ENCODE measurements around the gene TSPOAP1. TPM values are rescaled to one million over a fixed set of nuclear protein-coding genes. Genes with fewer than 3 reads are reported as not detected.
"Not testable (repeated sequence)": the region's sequence is repeated elsewhere in the genome, so short reads cannot be mapped to it uniquely, and the experiment has no call there.

Gene TSPOAP1
- polyA plus RNA-seq, 6 donors from 2014 or later: 0.03 to 0.58 (median 0.38) TPM; not detected in 2

- no peak for ATAC-seq (ENCODE audit: low read depth in 2 of 2)
- Mint-ChIP-seq H3K4me1 (peaks cover 54 to 92% (median 69%) of the 10 kb centered on the region in 3 donors), H3K9me3 (no peaks in the 10 kb centered on the region), H3K4me3 (peak overlapping the region; percentile 83 to 96 (median 88)), H3K36me3 (peaks cover 6 to 11% of the 10 kb centered on the region in 2 donors), H3K27me3 (no peaks in the 10 kb centered on the region), H3K27ac (peak overlapping the region; percentile 97 to 100 (median 99))
- DNase-seq: no peak
Measured at GRCh38 chr17:58343131-58343530, 14.5 kb upstream of the TSPOAP1 start.

- H3K27me3 Mint-ChIP-seq: no peaks in the 10 kb centered on the region
- ATAC-seq (ENCODE audit: low read depth in 2 of 2) (no peak), DNase-seq (no peak)
- peak overlapping the region; percentile 97 to 100 (median 98) for H3K27ac Mint-ChIP-seq
- H3K36me3 Mint-ChIP-seq: peaks cover 6 to 11% of the 10 kb centered on the region in 2 donors
- H3K4me1 Mint-ChIP-seq: peaks cover 61 to 94% (median 79%) of the 10 kb centered on the region in 3 donors
- no peaks in the 10 kb centered on the region for H3K9me3 Mint-ChIP-seq
- peak overlapping the region; percentile 77 to 96 (median 86) for H3K4me3 Mint-ChIP-seq
Measured at GRCh38 chr17:58341861-58342475, 13.4 kb upstream of the TSPOAP1 start.

GRCh38 chr17:58341136-58341860, 12.7 kb upstream of the TSPOAP1 start:
- ATAC-seq (ENCODE audit: low read depth in 2 of 2); H3K27me3 Mint-ChIP-seq; H3K9me3 Mint-ChIP-seq; DNase-seq: not testable (repeated sequence)
- Mint-ChIP-seq H3K27ac (peak overlapping the region; percentile 97 to 100 (median 98)), H3K4me3 (peak overlapping the region; percentile 35 to 100 (median 91)), H3K4me1 (peaks cover 68 to 98% (median 86%) of the 10 kb centered on the region in 3 donors), H3K36me3 (peaks cover 6 to 11% of the 10 kb centered on the region in 2 donors)

GRCh38 chr17:58340405-58340876, 11.8 kb upstream of the TSPOAP1 start:
- H3K9me3 Mint-ChIP-seq: no peaks in the 10 kb centered on the region
- ATAC-seq (ENCODE audit: low read depth in 2 of 2) (no peak), DNase-seq (no peak)
- no peaks in the 10 kb centered on the region for H3K27me3 Mint-ChIP-seq
- H3K27ac Mint-ChIP-seq: peak overlapping the region; percentile 85 to 100 (median 100)
- peak overlapping the region; percentile 91 to 100 (median 100) for H3K4me3 Mint-ChIP-seq
- H3K4me1 Mint-ChIP-seq: peaks cover 75 to 98% (median 89%) of the 10 kb centered on the region in 3 donors
- peaks cover 6 to 9% of the 10 kb centered on the region in 2 donors for H3K36me3 Mint-ChIP-seq

- Mint-ChIP-seq H3K9me3 (no peaks in the 10 kb centered on the region), H3K4me3 (peak overlapping the region; percentile 91 to 100 (median 100)), H3K27ac (peak overlapping the region; percentile 93 to 100 (median 100)), H3K27me3 (no peaks in the 10 kb centered on the region), H3K36me3 (peaks cover 3 to 6% of the 10 kb centered on the region in 2 donors), H3K4me1 (peaks cover 72 to 98% (median 88%) of the 10 kb centered on the region in 3 donors)
- no peak for ATAC-seq (ENCODE audit: low read depth in 2 of 2)
- no peak for DNase-seq
Measured at GRCh38 chr17:58339755-58340404, 11.3 kb upstream of the TSPOAP1 start.

GRCh38 chr17:58338841-58339754, 10.5 kb upstream of the TSPOAP1 start:
- ATAC-seq (ENCODE audit: low read depth in 2 of 2): peak; percentile 7 to 8
- H3K9me3 Mint-ChIP-seq: no peaks in the 10 kb centered on the region
- no peaks in the 10 kb centered on the region for H3K27me3 Mint-ChIP-seq
- H3K36me3 Mint-ChIP-seq: peaks cover 0 to 6% of the 10 kb centered on the region in 2 donors
- DNase-seq: peak; percentile 73
- H3K4me1 Mint-ChIP-seq: peaks cover 72 to 98% (median 88%) of the 10 kb centered on the region in 3 donors
- peak overlapping the region; percentile 91 to 100 (median 100) for H3K4me3 Mint-ChIP-seq
- peak overlapping the region; percentile 99 to 100 (median 100) for H3K27ac Mint-ChIP-seq

- H3K27me3 Mint-ChIP-seq: no peaks in the 10 kb centered on the region
Measured at GRCh38 chr17:58338454-58338840, 9.9 kb upstream of the TSPOAP1 start.

GRCh38 chr17:58337600-58338453, 9.2 kb upstream of the TSPOAP1 start:
- H3K4me1 Mint-ChIP-seq: peaks cover 72 to 96% (median 88%) of the 10 kb centered on the region in 3 donors
- ATAC-seq (ENCODE audit: low read depth in 2 of 2) (peak; percentile 72 to 75), DNase-seq (peak; percentile 97)
- H3K4me3 Mint-ChIP-seq: peak overlapping the region; percentile 91 to 100 (median 100)
- H3K27ac Mint-ChIP-seq: peak overlapping the region; percentile 99 to 100 (median 100)
- H3K36me3 Mint-ChIP-seq: peaks cover 0 to 6% of the 10 kb centered on the region in 2 donors
- no peaks in the 10 kb centered on the region for H3K27me3 Mint-ChIP-seq
- H3K9me3 Mint-ChIP-seq: no peaks in the 10 kb centered on the region

More at GRCh38 chr17:58338454-58338840, 9.9 kb upstream of the TSPOAP1 start:
- ATAC-seq (ENCODE audit: low read depth in 2 of 2) (no peak), DNase-seq (no peak)
- Mint-ChIP-seq H3K9me3 (no peaks in the 10 kb centered on the region), H3K27ac (peak overlapping the region; percentile 99 to 100 (median 100)), H3K4me1 (peaks cover 72 to 98% (median 88%) of the 10 kb centered on the region in 3 donors), H3K36me3 (peaks cover 0 to 6% of the 10 kb centered on the region in 2 donors), H3K4me3 (peak overlapping the region; percentile 91 to 100 (median 100))

- Mint-ChIP-seq H3K9me3 (peaks cover 0 to under 1% (median 0%) of the 10 kb centered on the region in 7 donors), H3K27me3 (no peaks in the 10 kb centered on the region), H3K4me3 (peak overlapping the region; percentile 91 to 100 (median 100)), H3K27ac (peak overlapping the region; percentile 99 to 100 (median 100)), H3K36me3 (peaks cover 3 to 4% of the 10 kb centered on the region in 2 donors), H3K4me1 (peaks cover 73 to 90% (median 86%) of the 10 kb centered on the region in 3 donors)
- DNase-seq (peak; percentile 69), ATAC-seq (ENCODE audit: low read depth in 2 of 2) (peak; percentile 23 to 31)
Measured at GRCh38 chr17:58337210-58337599, 8.6 kb upstream of the TSPOAP1 start.

GRCh38 chr17:58336456-58337209, 8.0 kb upstream of the TSPOAP1 start:
- no peak for ATAC-seq (ENCODE audit: low read depth in 2 of 2)
- Mint-ChIP-seq H3K4me3 (peak overlapping the region; percentile 91 to 100 (median 100)), H3K9me3 (peaks cover 0 to 3% (median 0%) of the 10 kb centered on the region in 7 donors), H3K27me3 (no peaks in the 10 kb centered on the region), H3K4me1 (peaks cover 71 to 84% (median 83%) of the 10 kb centered on the region in 3 donors), H3K27ac (peak overlapping the region; percentile 99 to 100 (median 100)), H3K36me3 (peaks cover 1 to 9% of the 10 kb centered on the region in 2 donors)
- DNase-seq: no peak

Measured in naive B cell (primary cell).